Measurements from ENCODE around the gene PARVA. TPM values are rescaled to one million over a fixed set of nuclear protein-coding genes. Genes with fewer than 3 reads are reported as not detected.

The PARVA gene
- polyA plus RNA-seq, 2 of the 4 experiments (the other 2 are of a cell fraction) = 25.5 to 26.1 TPM

DNA sequence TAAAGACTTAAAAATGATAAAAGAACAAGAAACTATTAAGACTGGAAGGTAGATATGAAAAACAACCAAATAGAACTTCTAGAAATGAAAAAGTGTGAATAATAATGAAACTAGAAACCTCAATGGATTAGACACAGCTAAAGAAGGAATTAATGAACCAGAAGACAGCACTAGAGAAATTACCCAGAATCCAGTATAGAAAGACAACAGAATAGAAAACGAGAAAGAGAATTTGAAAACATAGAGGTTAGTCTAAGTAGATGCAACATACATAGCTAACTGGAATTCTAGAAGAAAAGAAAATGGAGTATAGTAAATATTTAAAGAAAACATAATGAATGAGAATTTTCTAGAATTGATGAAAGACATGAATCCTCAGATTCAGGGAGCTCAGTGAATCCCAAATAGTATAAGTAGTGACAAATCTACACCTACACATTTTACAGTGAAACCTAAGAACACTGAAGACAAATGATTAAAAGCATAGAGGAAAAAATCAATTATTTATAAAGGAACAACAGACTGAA, 111.9 kb downstream of the PARVA start:
- Histone ChIP-seq H3K27ac (no peak overlapping the region), H3K4me2 (no peak overlapping the region), H3K4me1 (no peaks in the 10 kb centered on the region), H3K9me3 (peaks cover 13% of the 10 kb centered on the region; the same call in 2 of the 3 replicates), H3K4me3 (no peak overlapping the region)
- no peak for FAIRE-seq
- ChIA-PET CTCF (interaction anchor here (1.6 kb wide), 1 partner anchor 16 kb away, joined by 3 read pairs; no protein-coding TSS in a partner anchor), POLR2A (no interaction called here)
- WGBS (ENCODE audit: missing lambda C conversion rate) = 65% methylated on average over 1 of the region's 1 CpG
- no peak for DNase-seq (ENCODE audit: low read depth in 1 of 2, low spot score in 1 of 2)
- TF ChIP-seq GATA3 (IDR thresholded peaks at IDR 0.05; ENCODE audit: borderline replicate concordance) = no peak
- ATAC-seq = no peak

- no peak overlapping the region for H3K4me2 ChIP-seq
- ATAC-seq (no peak), DNase-seq (ENCODE audit: low read depth in 1 of 2, low spot score in 1 of 2) (no peak), FAIRE-seq (no peak)
- POLR2A ChIA-PET = no interaction called here
- no peak overlapping the region for H3K4me3 ChIP-seq
- H3K27ac ChIP-seq = no peak overlapping the region
- CTCF ChIA-PET = interaction anchor here (3.1 kb wide), 1 partner anchor 206 kb away, joined by 8 read pairs; no protein-coding TSS in a partner anchor
- no peaks in the 10 kb centered on the region for H3K4me1 ChIP-seq
- H3K9me3 ChIP-seq = peaks cover under 1% of the 10 kb centered on the region; the same call in 1 of the 3 replicates
- TF ChIP-seq POLR2AphosphoS2 (conservative IDR thresholded peaks at IDR 0.05; ENCODE audit: low read length) = no peak
- no peak for TF ChIP-seq TFCP2L1 (CRISPR knock-in tag; IDR thresholded peaks at IDR 0.05)
Measured at GRCh38 chr11:12494699-12495098, 117.3 kb downstream of the PARVA start.

DNA sequence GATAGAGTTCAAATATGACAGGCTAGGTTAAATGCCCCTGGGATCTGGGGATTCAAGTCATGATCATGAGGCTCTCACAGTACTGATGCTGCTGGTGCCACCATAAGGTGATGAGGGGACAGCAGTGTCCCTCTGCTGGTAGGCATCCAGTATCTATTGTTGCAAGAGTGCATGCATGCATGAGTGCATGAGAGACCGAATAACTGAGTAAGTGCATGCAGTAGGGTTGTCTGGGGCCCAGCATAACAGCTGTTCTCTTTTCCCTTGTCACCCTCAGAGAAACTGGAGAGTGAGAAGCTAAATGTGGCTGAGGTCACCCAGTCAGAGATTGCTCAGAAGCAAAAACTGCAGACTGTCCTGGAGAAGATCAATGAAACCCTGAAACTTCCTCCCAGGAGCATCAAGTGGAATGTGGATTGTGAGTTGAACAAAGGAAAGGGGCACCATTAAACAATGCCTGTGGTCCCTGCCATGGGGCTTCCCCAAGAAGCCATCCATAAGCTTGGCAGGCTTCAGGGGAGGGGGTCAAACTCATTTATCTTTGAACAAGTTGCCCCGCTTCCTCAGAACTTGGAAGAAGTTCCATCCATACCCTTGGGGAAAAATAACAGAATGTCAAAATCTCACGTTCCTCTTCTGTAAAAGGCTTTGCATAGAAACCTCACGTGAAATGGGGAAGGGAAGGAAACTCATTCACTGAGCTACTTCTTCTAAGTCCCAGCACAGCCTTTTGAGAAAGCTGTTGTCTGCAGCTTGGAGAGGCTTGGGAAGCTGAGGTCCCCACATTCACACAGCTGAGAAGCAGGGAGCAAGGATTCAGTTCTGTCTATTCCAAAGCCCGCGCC, 119.0 kb downstream of the PARVA start:
- H3K4me2 ChIP-seq = no peak overlapping the region
- peak; percentile 70 to 84; a peak in 5 of 6 replicates for ATAC-seq

DNA sequence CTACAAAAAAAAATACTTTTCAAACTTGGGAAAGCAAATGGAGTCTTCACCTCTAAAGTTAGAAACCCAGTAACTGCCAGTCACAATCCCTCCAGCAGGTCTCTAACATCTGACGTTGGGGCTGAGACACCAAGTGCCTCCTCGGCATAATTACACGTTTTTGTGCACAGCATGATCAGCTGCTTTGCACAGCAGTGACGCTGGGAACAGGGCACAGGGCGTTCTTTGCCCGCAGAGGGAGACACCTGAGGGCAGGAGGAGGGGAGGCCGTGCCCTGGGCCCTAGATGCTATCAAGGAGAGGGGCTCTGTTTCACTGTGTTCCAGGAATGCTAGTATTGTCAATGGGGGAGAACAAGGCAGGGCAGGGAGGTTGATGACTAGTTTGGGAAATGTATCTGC, 120.1 kb downstream of the PARVA start:
- ChIA-PET CTCF (no interaction called here), POLR2A (no interaction called here)
- FAIRE-seq (no peak), DNase-seq (ENCODE audit: low read depth in 1 of 2, low spot score in 1 of 2) (no peak), ATAC-seq (no peak)
- Histone ChIP-seq H3K9me3 (no peaks in the 10 kb centered on the region), H3K4me2 (no peak overlapping the region), H3K4me3 (no peak overlapping the region), H3K4me1 (peaks cover under 1% of the 10 kb centered on the region; the same call in 2 of the 3 replicates), H3K27ac (no peak overlapping the region)
- TF ChIP-seq, protein P1, sequence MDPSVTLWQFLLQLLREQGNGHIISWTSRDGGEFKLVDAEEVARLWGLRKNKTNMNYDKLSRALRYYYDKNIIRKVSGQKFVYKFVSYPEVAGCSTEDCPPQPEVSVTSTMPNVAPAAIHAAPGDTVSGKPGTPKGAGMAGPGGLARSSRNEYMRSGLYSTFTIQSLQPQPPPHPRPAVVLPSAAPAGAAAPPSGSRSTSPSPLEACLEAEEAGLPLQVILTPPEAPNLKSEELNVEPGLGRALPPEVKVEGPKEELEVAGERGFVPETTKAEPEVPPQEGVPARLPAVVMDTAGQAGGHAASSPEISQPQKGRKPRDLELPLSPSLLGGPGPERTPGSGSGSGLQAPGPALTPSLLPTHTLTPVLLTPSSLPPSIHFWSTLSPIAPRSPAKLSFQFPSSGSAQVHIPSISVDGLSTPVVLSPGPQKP (IDR thresholded peaks at IDR 0.05; ENCODE audit: low read depth, low read length) = no peak
- TF ChIP-seq, protein P2, sequence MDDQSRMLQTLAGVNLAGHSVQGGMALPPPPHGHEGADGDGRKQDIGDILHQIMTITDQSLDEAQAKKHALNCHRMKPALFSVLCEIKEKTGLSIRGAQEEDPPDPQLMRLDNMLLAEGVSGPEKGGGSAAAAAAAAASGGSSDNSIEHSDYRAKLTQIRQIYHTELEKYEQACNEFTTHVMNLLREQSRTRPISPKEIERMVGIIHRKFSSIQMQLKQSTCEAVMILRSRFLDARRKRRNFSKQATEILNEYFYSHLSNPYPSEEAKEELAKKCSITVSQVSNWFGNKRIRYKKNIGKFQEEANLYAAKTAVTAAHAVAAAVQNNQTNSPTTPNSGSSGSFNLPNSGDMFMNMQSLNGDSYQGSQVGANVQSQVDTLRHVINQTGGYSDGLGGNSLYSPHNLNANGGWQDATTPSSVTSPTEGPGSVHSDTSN (IDR thresholded peaks at IDR 0.05) = no peak
- TF ChIP-seq NFE2L2 (conservative IDR thresholded peaks at IDR 0.05; ENCODE audit: low read length) (no peak), HES2 (IDR thresholded peaks at IDR 0.05) (no peak), POLR2AphosphoS2 (conservative IDR thresholded peaks at IDR 0.05; ENCODE audit: low read length) (no peak), EHF (CRISPR knock-in tag; IDR thresholded peaks at IDR 0.05) (no peak), EHMT2 (IDR thresholded peaks at IDR 0.05; ENCODE audit: low read depth) (no peak), SMC3 (IDR thresholded peaks at IDR 0.05) (no peak), GATA3 (IDR thresholded peaks at IDR 0.05; ENCODE audit: borderline replicate concordance) (no peak), RARB (CRISPR knock-in tag; IDR thresholded peaks at IDR 0.05) (no peak), CBX2 (IDR thresholded peaks at IDR 0.05; ENCODE audit: borderline replicate concordance, low read depth) (no peak), TP53 (CRISPR knock-in tag; IDR thresholded peaks at IDR 0.05) (no peak), CHD2 (IDR thresholded peaks at IDR 0.05; ENCODE audit: low read length, partially characterized antibody) (no peak), EP300 (IDR thresholded peaks at IDR 0.05) (no peak)
- WGBS (ENCODE audit: missing lambda C conversion rate) = 91% methylated on average over 7 of the region's 7 CpGs

More for the DNA sequence above, 119.0 kb downstream of the PARVA start:
- POLR2A ChIA-PET = no interaction called here
- CTCF ChIA-PET = interaction anchor here (1.4 to 3.1 kb wide), 2 partner anchors 166 to 208 kb away, joined by 3 to 8 read pairs; no protein-coding TSS in a partner anchor
- Histone ChIP-seq H3K27ac (no peak overlapping the region), H3K4me1 (no peaks in the 10 kb centered on the region), H3K9me3 (no peaks in the 10 kb centered on the region), H3K4me3 (no peak overlapping the region)
- DNase-seq (ENCODE audit: low read depth in 1 of 2, low spot score in 1 of 2) = peak in 1 of 2 experiments; percentile 33
- WGBS (ENCODE audit: missing lambda C conversion rate) = 85% methylated on average over 6 of the region's 6 CpGs
- TF ChIP-seq RAD21 (conservative IDR thresholded peaks at IDR 0.05 in 1 of 2, IDR thresholded peaks at IDR 0.05 in 1 of 2) (peak; percentile 25 to 28; a peak in 1 of 5 replicates), POLR2A (IDR thresholded peaks at IDR 0.05; ENCODE audit: low read length) (no peak), SMC3 (IDR thresholded peaks at IDR 0.05) (peak; percentile 15; the same call in 1 of the 3 replicates), EHMT2 (IDR thresholded peaks at IDR 0.05; ENCODE audit: low read depth) (no peak)
- TF ChIP-seq, protein P3, sequence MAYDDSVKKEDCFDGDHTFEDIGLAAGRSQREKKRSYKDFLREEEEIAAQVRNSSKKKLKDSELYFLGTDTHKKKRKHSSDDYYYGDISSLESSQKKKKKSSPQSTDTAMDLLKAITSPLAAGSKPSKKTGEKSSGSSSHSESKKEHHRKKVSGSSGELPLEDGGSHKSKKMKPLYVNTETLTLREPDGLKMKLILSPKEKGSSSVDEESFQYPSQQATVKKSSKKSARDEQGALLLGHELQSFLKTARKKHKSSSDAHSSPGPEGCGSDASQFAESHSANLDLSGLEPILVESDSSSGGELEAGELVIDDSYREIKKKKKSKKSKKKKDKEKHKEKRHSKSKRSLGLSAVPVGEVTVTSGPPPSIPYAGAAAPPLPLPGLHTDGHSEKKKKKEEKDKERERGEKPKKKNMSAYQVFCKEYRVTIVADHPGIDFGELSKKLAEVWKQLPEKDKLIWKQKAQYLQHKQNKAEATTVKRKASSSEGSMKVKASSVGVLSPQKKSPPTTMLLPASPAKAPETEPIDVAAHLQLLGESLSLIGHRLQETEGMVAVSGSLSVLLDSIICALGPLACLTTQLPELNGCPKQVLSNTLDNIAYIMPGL (CRISPR knock-in tag; IDR thresholded peaks at IDR 0.05; ENCODE audit: borderline replicate concordance) = no peak
- FAIRE-seq = no peak

All from A549 (cell line).